CD8-positive, alpha-beta memory T cell (primary cell): ENCODE results near the gene SRGAP2C. TPM values are rescaled to one million over a fixed set of nuclear protein-coding genes. Genes with fewer than 3 reads are reported as not detected.
"Not testable (repeated sequence)": the region's sequence is repeated elsewhere in the genome, so short reads cannot be mapped to it uniquely, and the experiment has no call there.

ENCODE experiments used
- CTCF ChIA-PET: fragments of 350-600 bp; sonication (Branson Sonifier 250); formaldehyde crosslinking; loops from one replicate; lab custom pipeline; 2021; ENCODE audit warnings: antibody characterized with exemption; lab: Charles Lee
- POLR2A ChIA-PET: fragments of 350-600 bp; sonication (Branson Sonifier 250); formaldehyde crosslinking; loops from one replicate; lab custom pipeline; 2021; ENCODE audit warnings: antibody characterized with exemption; lab: Charles Lee
- DNase-seq, 5 donors: peaks; one replicate each; pipeline versions ENCODE4 v3.0.0 to v3.0.0-alpha.2; 2020 to 2022; ENCODE audit warnings: mixed read lengths in 1 of 5
- H3K27ac ChIP-seq: one replicate; pipeline ENCODE4 v1.7.0; 2013; ENCODE audit warnings: low read depth, mild to moderate bottlenecking, low read length, moderate library complexity
- H3K27me3 ChIP-seq: 2 replicates; pipeline ENCODE4 v1.7.0; 2013; ENCODE audit warnings: low read length, mild to moderate bottlenecking; ENCODE audit not compliant: insufficient read depth, poor library complexity, severe bottlenecking
- H3K36me3 ChIP-seq: 2 replicates; pipeline ENCODE4 v1.7.0; 2013; ENCODE audit warnings: mild to moderate bottlenecking, low read length, moderate library complexity; ENCODE audit not compliant: insufficient read depth
- H3K4me1 ChIP-seq: 2 replicates; pipeline ENCODE4 v1.7.0; 2013; ENCODE audit warnings: mild to moderate bottlenecking, low read length, moderate library complexity; ENCODE audit not compliant: insufficient read depth
- H3K4me3 ChIP-seq: 2 replicates; pipeline ENCODE4 v1.7.0; 2013; ENCODE audit warnings: mild to moderate bottlenecking, low read length
- H3K9me3 ChIP-seq: 2 replicates; pipeline ENCODE4 v1.7.0; 2013; ENCODE audit warnings: mild to moderate bottlenecking, low read length
- H3K27ac Mint-ChIP-seq, 8 donors: one replicate each; pipeline ENCODE4 v1.8.0; 2020 to 2021; ENCODE audit warnings: mixed read lengths in 8 of 8, mild to moderate bottlenecking in 6 of 8, inconsistent platforms in 3 of 8, moderate library complexity in 3 of 8
- H3K27me3 Mint-ChIP-seq, 2 donors: one replicate each; pipeline ENCODE4 v1.8.0; 2020 to 2021; ENCODE audit warnings: mixed read lengths in 2 of 2, mild to moderate bottlenecking in 1 of 2, moderate library complexity in 1 of 2
- H3K36me3 Mint-ChIP-seq, 3 donors: one replicate each; pipeline ENCODE4 v1.8.0; 2020 to 2021; ENCODE audit warnings: mixed read lengths in 3 of 3, inconsistent platforms in 1 of 3, mild to moderate bottlenecking in 1 of 3
- H3K4me1 Mint-ChIP-seq, 3 donors: one replicate each; pipeline ENCODE4 v1.8.0; 2020 to 2021; ENCODE audit warnings: mixed read lengths in 3 of 3, inconsistent platforms in 1 of 3, mild to moderate bottlenecking in 1 of 3
- H3K4me3 Mint-ChIP-seq, 7 donors: one replicate each; pipeline ENCODE4 v1.8.0; 2020 to 2021; ENCODE audit warnings: mixed read lengths in 7 of 7, mild to moderate bottlenecking in 6 of 7, moderate library complexity in 4 of 7, inconsistent platforms in 2 of 7
- H3K9me3 Mint-ChIP-seq, 5 donors: one replicate each; pipeline ENCODE4 v1.8.0; 2020 to 2022; ENCODE audit warnings: mixed read lengths in 5 of 5, mild to moderate bottlenecking in 3 of 5, moderate library complexity in 2 of 5, inconsistent platforms in 1 of 5
- polyA plus RNA-seq: library from polyadenylated mRNA; unstranded; fragments of 300-500 nt; fragmentation: Illumina TruSeq; gene quantifications from one replicate; pipeline ENCODE4 v1.2.3, GENCODE V29; 2021
- total RNA-seq, 2 experiments: library from RNA; stranded (reverse); gene quantifications; one replicate each; pipeline ENCODE4 v1.2.3, GENCODE V29; 2021

SRGAP2C gene
- total and polyA plus RNA-seq, 3 experiments from 2014 or later, result 2.5 to 18.1 (median 17.1) TPM

- CTCF ChIA-PET, DNase-seq, H3K27ac Mint-ChIP-seq, H3K4me3 ChIP-seq, H3K9me3 Mint-ChIP-seq, H3K36me3 ChIP-seq, H3K27me3 Mint-ChIP-seq, H3K4me1 Mint-ChIP-seq, H3K9me3 ChIP-seq, H3K36me3 Mint-ChIP-seq, H3K27me3 ChIP-seq, H3K4me3 Mint-ChIP-seq, POLR2A ChIA-PET, H3K27ac ChIP-seq, H3K4me1 ChIP-seq: not testable (repeated sequence)
These were observed 29.9 kb downstream of the SRGAP2C start for GRCh38 chr1:121214544-121215156.

GRCh38 chr1:121215699-121216417 is 31.1 kb downstream of the SRGAP2C start:
- H3K4me1 ChIP-seq, H3K4me3 Mint-ChIP-seq, DNase-seq, H3K36me3 ChIP-seq, H3K4me3 ChIP-seq, POLR2A ChIA-PET, H3K27ac ChIP-seq, CTCF ChIA-PET, H3K27me3 Mint-ChIP-seq, H3K27ac Mint-ChIP-seq, H3K9me3 ChIP-seq, H3K9me3 Mint-ChIP-seq, H3K27me3 ChIP-seq, H3K36me3 Mint-ChIP-seq, H3K4me1 Mint-ChIP-seq: not testable (repeated sequence)

DNA sequence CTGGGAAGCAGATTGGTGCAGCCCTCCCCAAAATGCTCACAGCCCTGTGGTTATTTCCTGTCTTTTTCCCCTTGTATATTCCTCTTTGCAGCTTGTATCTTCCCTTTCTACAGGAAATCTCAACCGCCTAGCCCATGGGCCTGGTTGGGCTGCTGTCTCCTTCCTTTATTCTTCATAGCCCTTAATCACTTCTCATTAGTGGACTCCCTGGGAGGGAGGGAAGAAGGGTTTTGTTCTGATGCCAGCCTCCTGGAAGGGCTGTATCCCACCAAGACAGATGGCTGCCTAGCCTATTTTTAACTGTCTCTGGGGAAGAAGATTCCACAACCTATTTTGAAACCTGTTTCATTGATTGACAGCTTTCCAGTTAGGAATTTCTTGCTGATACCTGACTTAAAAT is 31.9 kb downstream of the SRGAP2C start:
- H3K4me1 Mint-ChIP-seq, H3K4me3 ChIP-seq, H3K36me3 Mint-ChIP-seq, CTCF ChIA-PET, H3K36me3 ChIP-seq, DNase-seq, H3K4me3 Mint-ChIP-seq, H3K27ac ChIP-seq, H3K9me3 Mint-ChIP-seq, POLR2A ChIA-PET, H3K27me3 Mint-ChIP-seq, H3K4me1 ChIP-seq, H3K9me3 ChIP-seq, H3K27me3 ChIP-seq, H3K27ac Mint-ChIP-seq: not testable (repeated sequence)

GRCh38 chr1:121221770-121222169 is 37.0 kb downstream of the SRGAP2C start:
- peaks cover 0 to 16% (median 4%) of the 10 kb centered on the region in 3 donors for H3K4me1 Mint-ChIP-seq
- H3K27me3 ChIP-seq, H3K27ac ChIP-seq, H3K4me3 Mint-ChIP-seq, H3K36me3 Mint-ChIP-seq, H3K9me3 ChIP-seq, H3K4me3 ChIP-seq, H3K36me3 ChIP-seq, H3K4me1 ChIP-seq, H3K27me3 Mint-ChIP-seq, H3K27ac Mint-ChIP-seq, CTCF ChIA-PET, DNase-seq, POLR2A ChIA-PET, H3K9me3 Mint-ChIP-seq: not testable (repeated sequence)

DNA sequence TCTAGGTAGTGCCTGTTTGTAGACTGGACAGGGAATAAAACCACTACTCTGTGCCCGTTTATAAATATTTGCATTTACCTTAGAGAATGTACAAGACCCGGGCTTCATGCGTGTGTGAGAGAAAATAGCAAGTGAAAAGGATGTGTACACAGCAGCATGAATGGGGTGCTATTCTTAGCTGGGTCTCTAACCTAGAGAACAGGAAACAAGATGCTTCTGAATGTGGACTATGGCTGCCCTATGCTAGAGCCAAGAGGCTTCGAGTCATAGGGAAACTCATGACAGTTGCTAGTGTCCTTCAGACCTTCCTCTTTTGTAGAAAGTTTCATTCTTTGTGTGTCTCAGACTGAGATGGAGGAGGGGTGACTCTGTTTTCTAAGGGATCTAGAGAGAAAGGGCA is 39.9 kb downstream of the SRGAP2C start:
- DNase-seq, H3K9me3 ChIP-seq, H3K36me3 ChIP-seq, H3K27me3 ChIP-seq, H3K36me3 Mint-ChIP-seq, H3K27me3 Mint-ChIP-seq, H3K27ac Mint-ChIP-seq, CTCF ChIA-PET, POLR2A ChIA-PET, H3K9me3 Mint-ChIP-seq, H3K4me3 ChIP-seq, H3K27ac ChIP-seq, H3K4me3 Mint-ChIP-seq, H3K4me1 ChIP-seq: not testable (repeated sequence)
- H3K4me1 Mint-ChIP-seq, result peaks cover 0 to 14% (median 4%) of the 10 kb centered on the region in 3 donors

DNA sequence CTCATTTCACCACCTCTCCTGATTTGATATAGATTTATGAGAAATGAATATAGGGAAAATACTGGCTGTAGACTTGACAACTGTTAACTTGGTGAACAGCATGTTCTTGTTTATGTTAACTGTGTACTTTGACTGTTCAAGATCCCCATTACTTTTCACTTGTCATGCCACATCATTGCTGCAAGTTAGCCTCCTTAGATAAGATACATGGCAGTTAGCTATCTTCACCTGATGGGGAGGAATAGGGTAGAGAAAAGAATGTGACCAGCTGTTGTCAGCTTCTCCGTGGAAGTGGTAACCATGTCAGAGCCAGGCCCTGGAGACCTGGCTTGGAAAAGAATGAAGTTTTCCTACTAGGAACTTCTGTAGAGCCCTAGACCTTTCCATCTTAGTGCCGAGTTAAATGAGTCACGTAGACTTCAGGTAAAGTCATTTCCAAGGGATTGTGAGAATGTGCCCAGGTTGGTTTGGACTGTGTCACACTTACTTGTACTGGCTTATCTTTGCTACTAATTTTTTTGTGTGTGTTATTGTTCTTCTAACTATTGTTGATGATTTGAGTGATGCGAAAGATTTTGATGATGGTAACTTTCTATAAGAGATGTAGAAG is 41.6 kb downstream of the SRGAP2C start:
- H3K36me3 Mint-ChIP-seq, H3K27me3 Mint-ChIP-seq, H3K4me3 ChIP-seq, H3K27me3 ChIP-seq, H3K4me3 Mint-ChIP-seq, H3K9me3 ChIP-seq, DNase-seq, H3K27ac Mint-ChIP-seq, H3K9me3 Mint-ChIP-seq, H3K4me1 ChIP-seq, POLR2A ChIA-PET, H3K27ac ChIP-seq, H3K36me3 ChIP-seq, CTCF ChIA-PET: not testable (repeated sequence)
- H3K4me1 Mint-ChIP-seq, result peaks cover 0 to 14% (median 4%) of the 10 kb centered on the region in 3 donors

DNA sequence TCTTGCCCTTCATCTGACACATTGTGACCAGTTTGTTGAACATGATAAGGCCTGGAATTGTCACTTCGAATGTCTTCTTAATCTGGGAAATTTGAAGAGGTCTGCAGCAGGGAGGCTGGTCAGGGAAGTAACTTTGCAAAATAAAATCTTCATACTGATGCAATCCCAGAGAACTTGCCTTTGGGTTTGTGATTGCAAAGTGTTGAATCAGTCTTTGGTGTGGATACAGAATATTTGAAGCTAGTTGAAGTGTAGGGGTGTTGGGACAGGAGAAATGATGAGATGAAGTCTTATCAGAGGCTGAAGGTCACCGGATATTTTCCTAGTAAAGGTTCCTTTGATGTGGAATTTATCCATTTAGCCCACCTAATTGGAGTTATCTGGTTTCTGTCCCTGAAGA is 42.1 kb downstream of the SRGAP2C start:
- H3K27me3 ChIP-seq, H3K27me3 Mint-ChIP-seq, POLR2A ChIA-PET, H3K36me3 Mint-ChIP-seq, H3K9me3 ChIP-seq, CTCF ChIA-PET, H3K4me1 ChIP-seq, DNase-seq, H3K27ac ChIP-seq, H3K9me3 Mint-ChIP-seq, H3K4me3 ChIP-seq, H3K4me3 Mint-ChIP-seq, H3K36me3 ChIP-seq, H3K27ac Mint-ChIP-seq: not testable (repeated sequence)
- peaks cover 0 to 10% (median 4%) of the 10 kb centered on the region in 3 donors for H3K4me1 Mint-ChIP-seq

DNA sequence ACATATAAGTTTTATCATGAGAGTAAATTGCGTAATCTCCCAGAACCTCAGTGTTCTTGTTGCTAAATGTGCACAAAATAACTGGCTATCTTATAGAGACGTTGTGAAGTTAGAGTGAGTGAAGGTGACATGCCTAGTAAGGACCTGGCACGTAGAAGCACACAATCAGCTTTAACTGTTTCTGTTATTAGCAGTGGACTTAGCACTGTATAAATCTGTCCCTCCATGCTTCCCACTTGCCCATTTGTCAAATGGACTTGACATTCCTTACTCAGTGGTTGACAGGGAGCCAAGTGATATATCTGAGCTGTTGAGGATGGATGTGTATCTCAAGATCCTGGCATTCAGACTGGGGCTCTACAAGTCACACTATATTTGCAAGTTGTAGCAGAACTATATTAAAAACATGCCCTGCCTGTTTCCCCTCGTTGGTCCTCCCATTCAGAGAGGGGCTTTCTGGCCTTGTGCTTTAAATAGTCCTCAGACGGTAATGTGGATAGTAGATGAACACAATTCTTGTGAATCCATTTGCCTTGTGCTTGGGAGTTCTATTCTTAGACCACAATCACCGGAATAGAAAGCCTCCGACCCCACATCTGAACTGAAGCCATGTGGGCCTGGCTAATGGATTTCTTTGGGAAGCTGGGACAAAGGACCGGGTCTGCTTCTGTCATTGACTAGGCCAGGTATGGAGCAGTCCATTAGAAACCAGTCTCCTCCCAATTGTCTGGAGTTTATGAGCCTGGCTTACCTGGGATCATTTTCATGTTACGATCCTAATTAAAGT is 43.0 kb downstream of the SRGAP2C start:
- H3K4me3 ChIP-seq, DNase-seq, CTCF ChIA-PET, H3K4me1 Mint-ChIP-seq, H3K27ac Mint-ChIP-seq, H3K27me3 ChIP-seq, H3K27ac ChIP-seq, H3K9me3 Mint-ChIP-seq, H3K9me3 ChIP-seq, H3K36me3 ChIP-seq, H3K27me3 Mint-ChIP-seq, H3K4me1 ChIP-seq, H3K4me3 Mint-ChIP-seq, POLR2A ChIA-PET, H3K36me3 Mint-ChIP-seq: not testable (repeated sequence)
